HepG2 (cell line): ENCODE data around the gene CAD. TPM values are rescaled to one million over a fixed set of nuclear protein-coding genes. Genes with fewer than 3 reads are reported as not detected.

Source experiments
- ADNP ChIP-seq: sonication (generic); formaldehyde crosslinking; IDR thresholded peaks from 2 replicates; pipeline ENCODE4 v1.4.0; 2020; ENCODE audit warnings: missing genetic modification reagents
- CBX2 ChIP-seq, 2 experiments: fragments of 200-600 bp in 1 of 2; sonication (generic); formaldehyde crosslinking in 1 of 2; IDR thresholded peaks; 2 replicates each; pipeline versions ENCODE4 v1.7.0 to v1.8.1; 2018 to 2022; ENCODE audit warnings: low read depth in 2 of 2, low read length in 1 of 2, mild to moderate bottlenecking in 1 of 2, missing genetic modification reagents in 1 of 2
- FOSL2 ChIP-seq: sonication (generic); formaldehyde crosslinking; IDR thresholded peaks from 2 replicates; pipeline ENCODE4 v1.4.0; 2020; ENCODE audit warnings: missing genetic modification reagents
- GTF3A ChIP-seq: sonication (generic); formaldehyde crosslinking; conservative IDR thresholded peaks from 2 replicates; pipeline ENCODE4 v1.4.0; 2020; ENCODE audit warnings: mild to moderate bottlenecking, missing genetic modification reagents
- KAT2B ChIP-seq: fragments of 150-350 bp; IDR thresholded peaks from 2 replicates; pipeline ENCODE4 v1.6.1; 2014; ENCODE audit warnings: low read depth, low read length, borderline replicate concordance
- KDM5B ChIP-seq: sonication (generic); formaldehyde crosslinking; IDR thresholded peaks from 2 replicates; pipeline ENCODE4 v1.4.0; 2020; ENCODE audit warnings: missing genetic modification reagents, mild to moderate bottlenecking, borderline replicate concordance
- KLF15 ChIP-seq: sonication (generic); formaldehyde crosslinking; IDR thresholded peaks from 2 replicates; pipeline ENCODE4 v1.8.1; 2023; ENCODE audit warnings: borderline replicate concordance, mild to moderate bottlenecking, inconsistent platforms, missing genetic modification reagents, mixed read lengths
- MBD4 ChIP-seq: IDR thresholded peaks from 2 replicates; pipeline ENCODE4 v1.6.1; 2012; ENCODE audit warnings: low read length, inconsistent platforms, borderline replicate concordance
- NFATC3 ChIP-seq: sonication (generic); formaldehyde crosslinking; IDR thresholded peaks from 2 replicates; pipeline ENCODE4 v1.5.1; 2020; ENCODE audit warnings: mild to moderate bottlenecking, missing genetic modification reagents
- POLR2AphosphoS2 ChIP-seq: IDR thresholded peaks from 2 replicates; pipeline ENCODE4 v1.6.1; 2011; ENCODE audit warnings: low read depth, low read length, improper control_type of control experiment
- PTBP1 ChIP-seq: fragments of 200-400 bp; formaldehyde crosslinking; IDR thresholded peaks from 2 replicates; pipeline ENCODE4 v1.6.1; 2018; ENCODE audit warnings: low read length, low read depth; ENCODE audit not compliant: poor library complexity, severe bottlenecking
- SNAI1 ChIP-seq: sonication (generic); formaldehyde crosslinking; IDR thresholded peaks from 2 replicates; pipeline ENCODE4 v1.5.0; 2020; ENCODE audit warnings: mild to moderate bottlenecking, missing genetic modification reagents, borderline replicate concordance
- SP5 ChIP-seq: IDR thresholded peaks from 2 replicates; pipeline ENCODE4 v1.6.1; 2016; ENCODE audit warnings: low read depth, borderline replicate concordance
- TIGD3 ChIP-seq: sonication (generic); formaldehyde crosslinking; IDR thresholded peaks from 2 replicates; pipeline ENCODE4 v1.5.1; 2020; ENCODE audit warnings: mild to moderate bottlenecking, missing genetic modification reagents, borderline replicate concordance
- USF2 ChIP-seq, 2 experiments: sonication (generic) in 1 of 2; formaldehyde crosslinking in 1 of 2; IDR thresholded peaks; 2 replicates each; pipeline versions ENCODE4 v1.5.1 to v1.6.1; 2011 to 2020; ENCODE audit warnings: borderline replicate concordance in 1 of 2, low read depth in 1 of 2, low read length in 1 of 2, mild to moderate bottlenecking in 1 of 2, missing genetic modification reagents in 1 of 2, moderate library complexity in 1 of 2
- ZC3H4 ChIP-seq: sonication (generic); formaldehyde crosslinking; IDR thresholded peaks from 2 replicates; pipeline ENCODE4 v1.4.0; 2020; ENCODE audit warnings: missing genetic modification reagents, borderline replicate concordance
- ZFP62 ChIP-seq: sonication (generic); formaldehyde crosslinking; IDR thresholded peaks from 2 replicates; pipeline ENCODE4 v1.4.0; 2020; ENCODE audit warnings: missing genetic modification reagents
- ZMYM3 ChIP-seq: sonication (generic); formaldehyde crosslinking; IDR thresholded peaks from 2 replicates; pipeline ENCODE4 v1.5.1; 2020; ENCODE audit warnings: mild to moderate bottlenecking, missing genetic modification reagents
- ZNF101 ChIP-seq: sonication (generic); formaldehyde crosslinking; IDR thresholded peaks from 2 replicates; pipeline ENCODE4 v1.4.0; 2020; ENCODE audit warnings: mild to moderate bottlenecking, low read depth, missing genetic modification reagents, borderline replicate concordance
- ZNF121 ChIP-seq: sonication (generic); formaldehyde crosslinking; IDR thresholded peaks from 2 replicates; pipeline ENCODE4 v1.5.0; 2020; ENCODE audit warnings: mild to moderate bottlenecking, missing genetic modification reagents
- ZNF44 ChIP-seq: sonication (generic); formaldehyde crosslinking; IDR thresholded peaks from 2 replicates; pipeline ENCODE4 v1.5.1; 2020; ENCODE audit warnings: mild to moderate bottlenecking, missing genetic modification reagents
- ZNF546 ChIP-seq: sonication (generic); formaldehyde crosslinking; conservative IDR thresholded peaks from 2 replicates; pipeline ENCODE4 v1.8.1; 2023; ENCODE audit warnings: mild to moderate bottlenecking, missing genetic modification reagents
- ZNF598 ChIP-seq: sonication (generic); formaldehyde crosslinking; IDR thresholded peaks from 2 replicates; pipeline ENCODE4 v1.5.1; 2020; ENCODE audit warnings: mild to moderate bottlenecking, missing genetic modification reagents, borderline replicate concordance
- polyA plus RNA-seq, 8 experiments: library from polyadenylated mRNA; depleted of rRNA in 3 of 8; stranded (reverse) in 7 of 8; unstranded in 1 of 8; fragments of >200 nt; fragmentation: Illumina TruSeq in 4 of 8; extraction: Trizol in 4 of 8; gene quantifications; 2 replicates each; pipeline versions ENCODE4 v1.2.1 to v1.2.3, GENCODE V29; 2011 to 2016; ENCODE audit warnings: low read depth in 4 of 8, missing spikeins in 1 of 8, mixed read lengths in 1 of 8; ENCODE audit not compliant: insufficient read depth in 1 of 8
- total RNA-seq, 5 experiments: library from RNA; depleted of rRNA; stranded (reverse); fragments of >200 nt; fragmentation: Illumina TruSeq; extraction: Trizol; gene quantifications; 2 replicates each; pipeline ENCODE4 v1.2.3, GENCODE V29; 2016; ENCODE audit warnings: low read depth in 1 of 5
- TF ChIP-seq, protein P1 (sequence below): sonication (generic); formaldehyde crosslinking; IDR thresholded peaks from 2 replicates; pipeline ENCODE4 v1.5.0; 2020; ENCODE audit warnings: missing genetic modification reagents
- TF ChIP-seq, protein P2 (sequence below): sonication (generic); formaldehyde crosslinking; IDR thresholded peaks from 2 replicates; pipeline ENCODE4 v1.4.0; 2020; ENCODE audit warnings: missing genetic modification reagents

The CAD gene
- total and polyA plus RNA-seq, 2 of the 13 experiments (the other 11 are each of a cell fraction or from before 2014, with no cell fraction given), result 21.7 to 37.0 TPM

DNA sequence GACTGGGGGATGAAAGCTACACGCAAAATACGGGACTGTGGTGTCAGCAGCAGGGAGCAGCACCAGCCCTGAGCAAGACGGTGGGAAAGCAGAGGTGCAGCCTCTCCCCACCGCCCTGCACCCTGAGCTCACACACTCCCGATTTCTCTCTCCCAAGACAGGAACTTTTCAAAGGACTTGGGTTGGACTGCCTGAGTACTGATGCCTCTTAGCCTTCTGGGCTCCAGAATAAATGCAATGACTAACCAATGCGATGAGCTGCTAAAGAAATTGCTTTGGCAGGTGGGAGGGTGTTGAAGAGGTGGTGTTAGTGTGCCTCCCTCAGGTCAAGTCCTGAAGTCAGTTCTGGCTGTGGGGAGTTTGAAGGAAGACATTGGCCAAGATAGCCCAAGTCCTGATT is 74.7 kb downstream of the CAD start (continued):
- no peak for TF ChIP-seq SNAI1 (CRISPR knock-in tag)
- no peak for TF ChIP-seq ZNF44 (CRISPR knock-in tag)
- TF ChIP-seq KDM5B (CRISPR knock-in tag), result 0 out of 2 replicates have a peak, but pooled peaks have one; percentile 28
- no peak for TF ChIP-seq ZNF598 (CRISPR knock-in tag)
- no peak for TF ChIP-seq CBX2 (IDR thresholded peaks at IDR 0.05; ENCODE audit: low read depth, low read length)
- TF ChIP-seq CBX2 (CRISPR knock-in tag; IDR thresholded peaks at IDR 0.05; ENCODE audit: low read depth), result no peak
- no peak for TF ChIP-seq ZNF101
- no peak for TF ChIP-seq KAT2B
- no peak for TF ChIP-seq ZNF546
- peak; percentile 11; the same call in 1 of the 2 replicates for TF ChIP-seq ZMYM3 (CRISPR knock-in tag)
- no peak for TF ChIP-seq PTBP1
- no peak for TF ChIP-seq KLF15 (CRISPR knock-in tag)
- TF ChIP-seq POLR2AphosphoS2, result no peak
- no peak for TF ChIP-seq GTF3A (CRISPR knock-in tag)
- TF ChIP-seq TIGD3 (CRISPR knock-in tag), result no peak
- TF ChIP-seq MBD4, result no peak
- 0 out of 2 replicates have a peak, but pooled peaks have one; percentile 10 for TF ChIP-seq NFATC3 (CRISPR knock-in tag)
- TF ChIP-seq, protein P1, sequence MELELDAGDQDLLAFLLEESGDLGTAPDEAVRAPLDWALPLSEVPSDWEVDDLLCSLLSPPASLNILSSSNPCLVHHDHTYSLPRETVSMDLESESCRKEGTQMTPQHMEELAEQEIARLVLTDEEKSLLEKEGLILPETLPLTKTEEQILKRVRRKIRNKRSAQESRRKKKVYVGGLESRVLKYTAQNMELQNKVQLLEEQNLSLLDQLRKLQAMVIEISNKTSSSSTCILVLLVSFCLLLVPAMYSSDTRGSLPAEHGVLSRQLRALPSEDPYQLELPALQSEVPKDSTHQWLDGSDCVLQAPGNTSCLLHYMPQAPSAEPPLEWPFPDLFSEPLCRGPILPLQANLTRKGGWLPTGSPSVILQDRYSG, result no peak
- TF ChIP-seq ZFP62 (CRISPR knock-in tag), result no peak
- TF ChIP-seq ZC3H4 (CRISPR knock-in tag), result no peak
- no peak for TF ChIP-seq ZNF121 (CRISPR knock-in tag)
- no peak for TF ChIP-seq USF2 (IDR thresholded peaks at IDR 0.05; ENCODE audit: low read depth, low read length)
- TF ChIP-seq USF2 (CRISPR knock-in tag; IDR thresholded peaks at IDR 0.05; ENCODE audit: borderline replicate concordance), result no peak
- TF ChIP-seq SP5 (CRISPR knock-in tag), result no peak
- TF ChIP-seq FOSL2 (CRISPR knock-in tag), result peak; percentile 14; the same call in 1 of the 2 replicates
- TF ChIP-seq, protein P2, sequence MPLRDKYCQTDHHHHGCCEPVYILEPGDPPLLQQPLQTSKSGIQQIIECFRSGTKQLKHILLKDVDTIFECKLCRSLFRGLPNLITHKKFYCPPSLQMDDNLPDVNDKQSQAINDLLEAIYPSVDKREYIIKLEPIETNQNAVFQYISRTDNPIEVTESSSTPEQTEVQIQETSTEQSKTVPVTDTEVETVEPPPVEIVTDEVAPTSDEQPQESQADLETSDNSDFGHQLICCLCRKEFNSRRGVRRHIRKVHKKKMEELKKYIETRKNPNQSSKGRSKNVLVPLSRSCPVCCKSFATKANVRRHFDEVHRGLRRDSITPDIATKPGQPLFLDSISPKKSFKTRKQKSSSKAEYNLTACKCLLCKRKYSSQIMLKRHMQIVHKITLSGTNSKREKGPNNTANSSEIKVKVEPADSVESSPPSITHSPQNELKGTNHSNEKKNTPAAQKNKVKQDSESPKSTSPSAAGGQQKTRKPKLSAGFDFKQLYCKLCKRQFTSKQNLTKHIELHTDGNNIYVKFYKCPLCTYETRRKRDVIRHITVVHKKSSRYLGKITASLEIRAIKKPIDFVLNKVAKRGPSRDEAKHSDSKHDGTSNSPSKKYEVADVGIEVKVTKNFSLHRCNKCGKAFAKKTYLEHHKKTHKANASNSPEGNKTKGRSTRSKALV (CRISPR knock-in tag), result no peak
- TF ChIP-seq ADNP (CRISPR knock-in tag), result no peak
